Dedifferentiated amniotic fluid mesenchymal stem cell (primary cell): ENCODE measurements around the gene THRAP3.
"Not testable (repeated sequence)": the region's sequence is repeated elsewhere in the genome, so short reads cannot be mapped to it uniquely, and the experiment has no call there.

ENCODE experiments used
- DNase-seq: peaks from one replicate; pipeline ENCODE4 v3.0.0-alpha.2; 2016; ENCODE audit errors: extremely low spot score

The THRAP3 gene

DNA sequence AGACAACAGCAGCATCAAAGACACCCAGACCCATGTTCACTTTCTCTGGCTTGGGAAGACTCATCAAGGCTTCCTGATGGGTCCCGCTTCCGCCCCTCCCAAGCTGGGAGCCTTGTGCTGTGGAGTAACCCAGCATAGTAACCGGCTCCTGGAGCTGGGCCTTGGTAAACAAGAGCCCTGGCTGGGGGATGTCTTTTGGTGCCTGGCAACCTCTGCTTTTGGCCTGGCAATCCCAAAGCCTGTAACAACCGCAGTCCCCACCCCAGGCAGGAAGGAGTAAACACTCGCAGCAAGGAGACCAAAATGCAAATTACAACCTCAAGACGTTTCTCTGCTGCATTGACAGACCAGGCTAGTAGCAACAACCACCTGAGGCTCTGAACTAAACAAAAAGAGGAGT, 16.9 kb upstream of the THRAP3 start:
- no peak for DNase-seq

DNA sequence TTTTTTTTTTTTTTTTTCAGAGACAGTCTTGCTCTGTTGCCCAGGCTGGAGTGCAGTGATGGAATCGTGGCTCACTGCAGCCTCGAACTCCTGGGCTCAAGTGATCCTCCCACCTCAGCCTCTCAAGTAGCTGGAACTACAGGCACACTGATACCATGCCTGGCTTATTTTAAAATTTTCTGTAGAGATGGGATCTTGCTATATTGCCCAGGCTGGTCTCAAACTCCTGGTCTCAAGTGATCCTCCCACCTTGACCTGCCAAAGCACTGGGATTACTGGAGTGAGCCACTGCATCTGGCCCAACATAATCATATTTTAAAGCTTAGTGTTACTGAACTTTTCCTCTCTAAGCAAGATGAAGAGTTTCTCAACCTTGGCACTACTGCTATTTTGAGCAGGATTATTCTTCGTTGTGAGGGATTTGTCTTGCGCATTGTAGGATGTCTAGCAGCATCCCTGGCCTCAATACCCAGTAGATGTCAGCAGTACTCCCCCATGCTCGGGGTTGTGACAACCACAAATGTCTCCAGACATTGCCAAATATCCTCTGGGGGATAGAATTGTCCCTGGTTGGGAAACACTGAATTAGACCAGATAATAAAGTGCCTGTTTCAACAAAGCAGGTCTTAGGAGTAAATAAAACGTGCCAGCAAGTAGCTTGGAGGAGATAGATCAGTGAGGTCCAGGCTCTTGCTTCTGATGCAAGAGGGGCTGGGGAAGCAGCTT, 15.1 kb upstream of the THRAP3 start:
- no peak for DNase-seq

DNA sequence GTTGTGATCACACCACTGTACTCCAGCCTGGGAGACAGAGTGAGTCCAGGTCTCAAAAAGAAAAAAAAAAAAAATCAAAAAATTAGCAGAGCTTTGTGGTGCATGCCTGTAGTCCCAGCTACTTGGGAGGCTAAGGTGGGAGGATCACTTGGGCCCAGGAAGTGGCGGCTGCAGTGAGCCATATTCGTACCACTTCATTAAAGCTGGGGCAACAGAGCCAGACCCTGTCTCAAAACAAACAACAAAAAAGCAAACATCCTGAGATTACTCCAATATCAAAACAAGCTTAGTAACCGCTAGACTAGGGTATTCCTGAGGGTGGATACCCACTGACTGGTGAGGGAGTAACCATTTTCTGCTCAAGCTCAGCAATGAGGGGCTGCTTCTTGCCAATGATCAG, 12.9 kb upstream of the THRAP3 start:
- DNase-seq: no peak

DNA sequence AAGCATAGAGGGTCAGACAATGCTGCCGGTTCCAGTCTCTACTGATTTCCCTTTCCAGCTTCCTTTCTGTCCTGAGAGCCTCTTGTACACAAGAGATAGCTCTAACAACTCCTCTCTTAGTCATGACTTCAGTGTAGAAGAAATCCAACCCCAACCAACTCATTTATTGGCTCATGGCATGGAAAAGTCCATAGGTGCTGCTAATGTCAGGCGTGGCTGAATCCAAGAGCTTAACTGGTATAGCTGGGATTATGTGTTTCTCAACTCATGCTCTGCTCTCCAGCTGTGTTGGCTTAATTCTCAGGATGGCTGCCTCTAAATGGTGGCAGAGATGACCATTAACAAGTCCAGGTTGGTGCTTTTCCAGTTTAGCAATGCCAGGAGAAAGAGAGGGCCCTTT, 12.4 kb upstream of the THRAP3 start:
- DNase-seq: no peak

DNA sequence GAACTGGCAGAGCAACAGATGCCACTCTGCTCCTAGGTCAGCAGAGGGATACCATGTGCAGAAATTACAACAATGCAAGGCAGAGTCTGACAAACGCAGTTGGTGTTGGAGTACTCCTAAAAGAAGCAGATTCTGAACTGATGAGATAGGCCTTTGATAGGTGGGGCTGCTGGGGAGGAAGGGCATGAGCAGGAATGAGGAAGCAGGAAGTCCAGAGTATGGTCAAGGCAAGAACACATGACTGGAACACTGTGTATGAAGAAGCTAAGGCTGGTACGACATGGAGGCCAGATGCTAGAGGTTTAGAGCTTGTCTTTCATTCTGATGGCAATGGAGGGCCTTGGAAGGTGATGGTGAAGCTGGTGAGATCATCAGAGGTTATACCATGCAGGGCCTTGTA, 11.5 kb upstream of the THRAP3 start:
- DNase-seq: no peak

DNA sequence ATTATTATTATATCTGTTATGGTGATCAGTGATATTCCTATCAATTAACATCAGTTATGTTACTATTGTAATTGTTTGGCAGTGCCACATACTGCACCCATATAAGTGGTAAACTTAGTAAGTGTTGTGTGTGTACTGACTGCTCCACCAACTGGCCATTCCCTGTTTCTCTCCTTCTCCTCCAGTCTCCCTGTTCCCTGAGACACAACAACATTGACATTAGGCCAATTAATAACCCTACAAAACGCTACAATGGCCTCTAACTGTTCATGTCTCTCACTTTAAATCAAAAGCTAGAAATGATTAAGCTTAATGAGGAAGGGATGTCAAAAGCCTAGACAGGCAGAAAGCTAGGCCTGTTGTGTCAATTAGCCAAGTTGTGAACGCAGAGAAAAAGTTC, 6.6 kb upstream of the THRAP3 start:
- DNase-seq: no peak

DNA sequence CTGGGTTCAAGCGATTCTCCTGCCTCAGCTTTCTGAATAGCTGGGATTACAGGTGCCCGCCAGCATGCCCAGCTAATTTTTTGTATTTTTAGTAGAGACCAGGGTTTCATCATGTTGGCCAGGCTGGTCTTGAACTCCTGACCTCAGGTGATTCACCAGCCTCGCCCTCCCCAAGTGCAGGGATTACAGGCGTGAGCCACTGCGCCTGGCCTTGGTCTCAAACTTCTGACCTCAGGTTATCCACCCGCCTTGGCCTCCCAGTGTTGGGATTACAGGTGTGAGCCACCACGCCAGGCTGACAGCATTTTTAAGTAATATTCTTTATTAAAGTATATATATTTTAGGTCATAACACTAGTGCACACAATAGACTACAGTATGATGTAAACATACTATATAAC, 2.3 kb upstream of the THRAP3 start:
- DNase-seq: not testable (repeated sequence)

DNA sequence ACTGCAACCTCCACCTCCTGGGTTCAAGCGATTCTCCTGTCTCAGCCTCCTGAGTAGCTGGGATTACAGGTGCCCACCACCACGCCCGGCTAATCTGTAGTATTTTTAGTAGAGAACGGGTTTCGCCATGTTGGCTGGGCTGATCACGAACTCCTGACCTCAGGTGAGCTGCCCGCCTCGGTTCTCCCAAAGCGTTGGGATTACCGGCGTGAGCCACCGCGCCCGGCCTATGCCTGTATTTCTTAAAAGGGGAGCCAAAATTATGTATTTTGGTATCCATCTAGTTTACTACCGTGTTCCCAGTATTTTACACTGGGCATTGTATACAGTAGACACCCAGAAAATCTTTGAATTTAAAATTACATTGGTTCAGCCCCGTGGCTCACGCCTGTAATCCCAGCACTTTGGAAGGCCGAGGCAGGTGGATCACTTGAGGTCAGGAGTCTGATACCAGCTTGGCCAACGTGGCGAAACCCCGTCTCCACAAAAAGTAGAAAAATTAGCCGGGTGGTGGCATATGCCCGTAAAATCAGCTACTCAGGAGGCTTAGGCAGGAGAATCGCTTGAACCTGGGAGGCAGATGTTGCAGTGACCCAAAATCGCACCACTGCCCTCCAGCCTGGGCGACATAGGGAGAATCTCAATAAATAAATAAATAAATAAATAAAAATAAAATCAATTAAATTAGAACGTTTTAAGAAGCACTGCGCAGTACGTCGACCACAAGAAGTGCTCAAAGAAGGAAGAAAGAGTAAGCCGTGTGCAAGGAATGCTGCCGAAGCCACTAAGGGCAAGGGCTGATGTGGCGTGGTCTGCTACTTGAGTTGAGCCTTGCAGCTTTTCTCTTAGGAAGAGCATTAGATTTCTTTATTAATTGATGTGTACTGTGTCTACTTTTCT, 1.5 kb upstream of the THRAP3 start:
- no peak for DNase-seq

DNA sequence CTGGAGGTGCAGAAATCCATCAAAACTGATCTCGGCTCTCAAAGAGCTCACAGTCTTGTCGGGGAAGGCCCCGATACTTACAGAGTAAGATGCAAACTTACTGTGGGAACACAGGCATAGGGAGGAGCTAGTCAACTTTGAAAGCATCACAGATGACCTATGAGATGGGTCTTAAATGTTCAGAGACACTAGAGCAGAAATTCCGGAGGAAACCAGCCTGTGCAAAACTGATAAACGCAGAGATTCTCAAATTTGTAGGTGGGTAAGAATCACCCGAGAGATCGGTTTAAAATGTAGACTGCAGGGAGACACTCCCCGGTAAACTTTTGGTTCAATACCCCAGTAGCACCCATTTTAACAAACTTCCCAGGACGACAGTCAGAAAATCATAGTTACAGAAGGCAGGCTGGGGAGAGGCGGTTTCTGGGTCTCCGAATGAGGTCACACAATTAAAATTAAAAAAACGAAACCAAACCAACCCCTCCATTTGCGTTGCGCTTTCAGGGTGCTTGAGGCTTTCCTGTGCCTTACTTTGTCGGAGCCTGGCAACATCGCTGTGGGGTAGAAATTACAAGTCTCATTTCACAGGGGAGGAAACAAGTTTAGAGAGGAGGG, 755 bp upstream of the THRAP3 start:
- DNase-seq: peak; percentile 20

DNA sequence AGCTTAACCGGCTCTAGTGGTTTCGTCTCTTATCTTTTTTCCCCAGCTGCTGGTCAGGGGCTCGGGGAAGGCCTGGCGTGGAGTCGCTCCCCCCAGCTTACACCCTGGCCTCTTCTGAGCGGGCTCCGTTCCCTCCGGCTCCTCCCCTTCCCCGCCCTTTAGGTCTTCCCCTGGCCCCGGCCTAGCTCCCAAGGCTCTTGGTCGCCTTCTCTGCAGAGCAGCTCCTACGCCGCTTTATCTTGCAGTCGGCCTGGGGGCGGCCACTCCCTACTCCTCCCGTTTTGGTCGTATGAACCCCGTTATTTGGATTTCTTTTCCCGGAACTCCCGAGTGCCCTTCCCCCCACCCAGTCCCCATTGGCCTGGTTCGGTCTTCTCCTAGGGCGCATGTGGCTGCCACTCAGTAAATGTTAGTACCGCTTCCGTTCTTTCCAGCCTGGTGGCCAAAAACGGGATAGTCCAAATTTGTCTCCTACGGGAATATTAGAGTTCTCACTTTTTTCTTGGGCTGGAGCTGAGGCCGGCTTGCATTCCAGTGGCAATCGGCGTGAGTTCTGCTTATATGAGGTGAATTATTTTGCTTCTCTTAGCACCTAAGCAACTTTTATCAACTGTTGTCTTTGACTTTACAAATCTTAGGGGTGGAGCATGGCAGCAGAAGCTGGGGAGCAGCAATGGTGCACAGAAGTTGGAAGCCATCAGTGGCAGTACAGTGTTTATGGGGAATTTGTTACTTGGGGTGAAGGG, 467 bp downstream of the THRAP3 start:
- peak; percentile 85 for DNase-seq

DNA sequence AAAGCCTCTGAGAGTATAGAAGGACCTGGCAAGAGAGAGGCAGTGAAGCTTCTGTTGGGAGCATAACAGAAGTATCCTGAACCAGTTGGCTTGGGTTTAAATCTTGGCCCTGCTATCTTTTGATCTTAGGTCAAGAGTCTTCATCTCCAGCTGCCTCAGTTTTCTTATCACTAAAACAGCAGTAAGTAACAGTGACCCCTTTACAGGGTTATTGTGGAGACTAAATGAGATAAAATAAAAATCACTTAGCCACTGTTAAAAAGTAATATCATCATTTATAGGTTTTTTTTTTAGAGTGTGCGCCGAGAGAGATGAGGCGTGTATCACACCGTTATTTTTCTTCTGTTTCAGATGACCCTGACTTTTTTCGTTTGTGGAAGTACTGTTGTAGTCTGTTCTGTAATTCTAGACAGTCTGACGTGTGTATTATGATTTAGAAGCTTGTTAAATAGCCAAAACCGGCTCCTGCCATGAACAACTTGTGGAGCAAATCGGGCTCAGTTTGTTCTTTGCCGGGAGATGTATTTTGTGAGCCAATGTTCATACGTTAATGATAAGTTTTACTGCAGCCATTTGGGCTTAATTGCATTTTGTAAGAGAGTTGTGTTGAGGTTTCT, 1.1 kb downstream of the THRAP3 start:
- DNase-seq: no peak

DNA sequence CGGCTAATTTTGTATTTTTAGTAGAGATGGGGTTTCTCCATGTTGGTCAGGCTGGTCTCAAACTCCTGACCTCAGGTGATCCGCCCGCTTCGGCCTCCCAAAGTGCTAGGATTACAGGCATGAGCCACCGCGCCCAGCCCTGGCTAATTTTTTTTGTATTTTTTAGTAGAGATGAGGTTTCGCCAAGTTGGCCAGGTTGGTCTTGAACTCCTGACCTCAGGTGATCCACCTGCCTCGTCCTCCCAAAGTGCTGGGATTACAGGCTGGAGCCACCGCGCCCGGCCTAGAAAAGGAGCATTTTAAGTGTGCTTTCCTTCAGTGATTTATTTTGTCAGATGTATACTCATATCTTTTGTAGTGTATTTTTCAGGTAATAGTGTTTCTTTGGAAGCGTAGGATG, 6.0 kb downstream of the THRAP3 start:
- DNase-seq: not testable (repeated sequence)

DNA sequence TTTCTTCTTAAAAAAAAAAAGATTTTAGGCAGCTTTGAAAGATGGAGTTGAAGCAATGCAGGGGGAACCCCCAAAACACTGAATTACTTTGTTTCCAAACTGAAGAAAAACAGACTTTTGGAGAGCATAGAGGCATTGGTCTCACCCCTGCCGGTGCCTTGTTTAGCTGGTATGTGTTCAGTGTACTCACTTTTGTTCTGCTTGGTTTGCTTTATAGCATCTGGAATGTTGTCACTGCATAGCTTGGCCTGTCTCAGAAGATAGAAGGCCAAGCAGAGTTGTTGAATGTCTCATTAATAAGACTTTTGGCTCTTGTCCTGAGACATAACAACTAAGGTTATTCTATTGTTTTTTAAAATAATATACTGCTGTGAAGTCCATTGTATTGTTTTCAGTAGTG, 6.9 kb downstream of the THRAP3 start:
- no peak for DNase-seq

DNA sequence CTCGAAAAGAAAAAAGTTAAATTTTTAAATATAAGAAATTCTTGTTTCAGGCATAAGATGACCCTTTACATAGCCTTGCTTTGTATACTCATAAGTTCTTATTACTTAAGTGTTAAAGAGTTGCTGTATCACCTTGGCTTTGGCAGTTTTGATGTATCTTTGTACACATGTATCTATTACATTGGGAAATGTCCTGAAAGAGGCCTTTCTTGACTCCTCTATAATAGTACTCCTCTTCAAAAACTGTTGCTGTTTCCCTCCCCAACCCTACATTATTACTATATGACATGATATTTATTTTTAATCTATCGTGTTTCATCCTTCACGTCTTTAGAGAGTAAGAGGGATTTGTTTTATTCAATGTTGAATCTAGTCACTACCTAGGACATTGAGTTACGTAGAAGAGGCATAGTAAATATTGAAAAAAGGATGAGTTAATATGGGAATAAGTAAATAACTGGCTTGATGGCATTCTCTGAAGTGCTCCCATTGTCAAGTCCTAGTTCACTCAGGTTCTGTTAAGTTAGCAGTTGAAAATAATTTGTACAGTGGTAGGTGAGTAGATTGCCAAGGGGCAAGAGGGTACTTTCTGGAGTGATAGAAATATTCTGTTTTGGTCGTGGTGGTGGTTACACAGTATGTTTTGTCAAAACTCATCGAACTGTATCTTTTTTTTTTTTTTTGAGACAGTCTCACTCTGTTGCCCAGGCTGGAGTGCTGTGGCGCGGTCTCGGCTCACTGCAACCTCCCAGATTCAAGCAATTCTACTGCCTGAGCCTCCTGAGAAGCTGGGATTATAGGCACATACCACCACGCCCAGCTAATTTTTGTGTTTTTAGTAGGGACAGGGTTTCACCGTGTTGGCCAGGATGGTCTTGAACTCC, 8.2 kb downstream of the THRAP3 start:
- no peak for DNase-seq

DNA sequence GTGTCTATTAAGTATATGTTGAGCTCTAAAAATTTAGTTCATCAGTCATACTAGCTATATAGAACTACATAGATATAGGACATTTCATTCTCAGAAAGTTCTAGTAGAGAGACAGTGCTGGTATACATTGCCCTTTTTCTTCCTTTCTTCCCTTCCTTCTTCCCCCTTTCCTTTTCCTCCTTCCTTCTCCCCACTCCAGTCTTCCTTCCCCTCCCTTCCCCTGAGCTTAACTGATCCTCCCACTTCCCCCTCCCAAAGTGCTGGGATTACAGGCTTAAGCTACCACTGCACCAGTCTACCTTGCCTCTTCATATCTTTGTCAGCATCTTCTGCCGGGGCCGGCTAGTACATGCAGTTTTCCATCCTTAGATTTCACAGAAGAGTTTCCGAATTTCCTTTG, 12.1 kb downstream of the THRAP3 start:
- no peak for DNase-seq

DNA sequence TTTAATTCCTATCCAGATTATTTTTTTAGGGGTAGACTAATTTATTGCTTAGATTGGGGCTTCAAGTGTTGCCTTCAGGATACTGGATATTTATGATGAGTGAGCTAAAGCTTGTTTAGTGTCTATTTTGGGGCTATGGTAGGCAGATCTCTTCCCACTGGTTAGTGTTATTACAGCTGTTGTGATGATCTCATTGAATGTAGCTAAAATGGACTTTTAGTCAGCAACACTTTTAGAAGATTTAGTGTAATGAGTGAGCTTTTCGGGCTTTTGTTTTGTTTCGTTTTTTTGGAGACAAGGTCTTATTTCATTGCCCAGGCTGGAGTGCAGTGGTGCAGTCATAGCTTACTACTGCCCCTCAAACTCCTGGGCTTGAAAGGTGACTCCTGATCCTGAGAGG, 14.2 kb downstream of the THRAP3 start:
- DNase-seq: no peak

DNA sequence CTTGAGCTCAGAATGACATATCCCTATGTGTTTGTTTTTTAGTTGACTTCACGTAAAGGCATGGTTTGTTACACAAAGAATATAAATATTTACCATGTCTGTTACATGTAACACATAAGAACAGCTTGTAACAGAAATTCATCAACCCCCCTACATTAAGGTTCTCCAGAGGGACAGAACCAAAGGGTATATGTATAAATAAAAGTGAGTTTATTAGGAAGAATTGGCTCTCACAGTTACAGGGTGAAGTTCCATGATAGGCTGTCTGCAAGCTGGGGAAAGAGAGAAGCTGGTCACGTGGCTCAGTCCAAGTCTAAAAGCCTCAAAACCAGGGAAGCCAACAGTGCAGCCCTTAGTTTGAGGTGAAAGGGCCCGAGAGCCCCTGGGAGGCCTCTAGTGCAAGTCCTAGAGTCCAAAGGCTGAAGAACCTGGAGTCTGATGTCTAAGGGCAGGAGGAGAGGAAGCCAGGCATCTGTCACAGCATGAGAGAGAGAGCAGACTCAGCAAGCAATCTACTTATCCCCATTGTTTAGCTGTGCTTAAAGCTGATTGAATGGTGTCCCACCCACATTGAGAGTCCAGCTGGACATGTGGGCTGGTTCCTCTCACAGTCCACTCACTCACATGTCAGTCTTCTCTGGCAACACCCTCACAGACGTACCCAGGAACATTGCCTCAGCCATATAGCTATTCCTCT, 15.8 kb downstream of the THRAP3 start:
- no peak for DNase-seq

DNA sequence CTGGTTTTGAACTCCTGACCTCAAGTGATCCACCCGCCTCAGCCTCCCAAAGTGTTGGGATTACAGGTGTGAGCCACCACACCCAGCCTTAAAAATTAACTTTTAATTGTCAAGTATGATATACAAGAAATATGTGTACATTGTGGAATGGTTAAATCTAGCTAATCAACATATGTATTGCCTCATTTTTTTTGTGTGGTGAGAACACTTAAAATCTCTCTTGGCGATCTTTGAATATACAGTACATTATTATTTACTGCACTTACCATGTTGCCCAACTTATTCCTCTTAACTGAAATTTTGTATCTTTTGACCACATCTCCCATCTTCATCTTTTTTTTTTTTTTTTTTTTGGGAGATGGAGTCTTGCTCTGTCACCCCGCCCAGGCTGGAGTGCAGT, 23.3 kb downstream of the THRAP3 start:
- no peak for DNase-seq

DNA sequence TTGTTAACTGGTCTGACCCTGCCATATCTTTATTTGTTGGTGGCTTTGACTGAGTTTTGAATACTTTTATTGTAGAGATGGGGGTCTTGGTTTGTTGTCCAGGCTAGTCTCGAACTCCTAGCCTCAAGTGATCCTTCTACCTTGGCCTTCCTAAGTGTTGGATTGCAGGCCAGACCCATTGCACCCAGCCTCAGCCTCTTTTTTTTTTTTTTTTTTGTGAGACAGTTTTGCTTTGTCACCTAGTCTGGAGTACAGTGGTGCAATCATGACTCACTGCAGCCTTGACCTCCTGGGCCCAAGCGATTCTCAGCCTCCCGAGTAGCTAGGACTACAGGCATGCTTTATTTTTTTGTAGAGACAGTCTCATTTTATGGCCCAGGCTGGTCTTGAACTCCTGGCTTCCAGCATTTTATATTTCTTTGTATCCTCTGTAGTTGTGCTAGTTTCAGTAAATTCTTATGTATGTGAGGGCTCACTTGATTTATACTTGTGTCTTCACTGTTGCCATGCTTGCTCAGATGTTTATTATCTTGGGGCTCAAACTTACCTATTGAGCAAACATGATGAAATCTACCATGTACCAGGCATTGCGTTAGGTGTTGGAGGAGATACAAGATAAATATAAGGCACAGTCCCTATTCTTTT, 24.1 kb downstream of the THRAP3 start:
- peak; percentile 79 for DNase-seq
